Trophoblast cell (in vitro differentiated cells and primary cell): ENCODE measurements around the gene MOGAT2.

Experiments used
- DNase-seq, 2 donors: peaks; one replicate each; pipeline ENCODE4 v3.0.0-alpha.2; 2016
- H2AFZ ChIP-seq: 2 replicates; pipeline ENCODE4 v1.6.1; 2013; ENCODE audit warnings: low read length, moderate library complexity, mild to moderate bottlenecking; ENCODE audit not compliant: insufficient read depth, poor library complexity
- H2AK5ac ChIP-seq: 2 replicates; pipeline ENCODE4 v1.6.1; 2013; ENCODE audit warnings: mild to moderate bottlenecking, low read length
- H2BK120ac ChIP-seq: 2 replicates; pipeline ENCODE4 v1.6.1; 2013; ENCODE audit warnings: low read length, mild to moderate bottlenecking, moderate library complexity; ENCODE audit not compliant: insufficient read depth, poor library complexity
- H2BK12ac ChIP-seq: 2 replicates; pipeline ENCODE4 v1.6.1; 2013; ENCODE audit warnings: mild to moderate bottlenecking, low read length, moderate library complexity
- H2BK5ac ChIP-seq: 2 replicates; pipeline ENCODE4 v1.6.1; 2013; ENCODE audit warnings: low read length, low read depth, moderate library complexity, mild to moderate bottlenecking; ENCODE audit not compliant: poor library complexity
- H3K14ac ChIP-seq: 2 replicates; pipeline ENCODE4 v1.6.1; 2013; ENCODE audit warnings: mild to moderate bottlenecking, low read length
- H3K18ac ChIP-seq: 2 replicates; pipeline ENCODE4 v1.6.1; 2013; ENCODE audit warnings: mild to moderate bottlenecking, low read length
- H3K23ac ChIP-seq: 2 replicates; pipeline ENCODE4 v1.6.1; 2013; ENCODE audit warnings: low read length
- H3K27ac ChIP-seq: 2 replicates; pipeline ENCODE4 v1.5.1; 2013; ENCODE audit warnings: low read depth, mild to moderate bottlenecking, inconsistent platforms, low read length, moderate library complexity
- H3K27me3 ChIP-seq: 2 replicates; pipeline ENCODE4 v1.6.1; 2013; ENCODE audit warnings: inconsistent platforms, mild to moderate bottlenecking, low read length, moderate library complexity; ENCODE audit not compliant: insufficient read depth
- H3K36me3 ChIP-seq, 2 experiments: 1 replicate in 1 of 2; 2 replicates in 1 of 2; pipeline ENCODE4 v1.6.1; 2013; ENCODE audit warnings: low read length in 2 of 2, mild to moderate bottlenecking in 2 of 2, moderate library complexity in 1 of 2; ENCODE audit not compliant: insufficient read depth in 2 of 2, control insufficient read depth in 1 of 2
- H3K4ac ChIP-seq: 2 replicates; pipeline ENCODE4 v1.6.1; 2013; ENCODE audit warnings: low read depth, mild to moderate bottlenecking, low read length, moderate library complexity
- H3K4me1 ChIP-seq, 2 experiments: 1 replicate in 1 of 2; 2 replicates in 1 of 2; pipeline ENCODE4 v1.6.1; 2013; ENCODE audit warnings: low read length in 2 of 2, mild to moderate bottlenecking in 2 of 2, moderate library complexity in 1 of 2; ENCODE audit not compliant: insufficient read depth in 2 of 2, control insufficient read depth in 1 of 2
- H3K4me2 ChIP-seq: 2 replicates; pipeline ENCODE4 v1.6.1; 2013; ENCODE audit warnings: inconsistent platforms, mild to moderate bottlenecking, low read length, moderate library complexity
- H3K4me3 ChIP-seq: 2 replicates; pipeline ENCODE4 v1.5.1; 2013; ENCODE audit warnings: mild to moderate bottlenecking, low read depth, low read length, inconsistent platforms
- H3K79me1 ChIP-seq: one replicate; pipeline ENCODE4 v1.6.1; 2013; ENCODE audit warnings: low read length
- H3K79me2 ChIP-seq: 2 replicates; pipeline ENCODE4 v1.6.1; 2013; ENCODE audit warnings: low read length, mild to moderate bottlenecking; ENCODE audit not compliant: control insufficient read depth, insufficient read depth, poor library complexity
- H3K9ac ChIP-seq: 2 replicates; pipeline ENCODE4 v1.6.1; 2013; ENCODE audit warnings: mild to moderate bottlenecking, low read length
- H3K9me3 ChIP-seq: 2 replicates; pipeline ENCODE4 v1.6.1; 2013; ENCODE audit warnings: low read depth, mild to moderate bottlenecking, control low read depth, inconsistent platforms, low read length; ENCODE audit not compliant: insufficient read depth
- H4K12ac ChIP-seq: 2 replicates; pipeline ENCODE4 v1.6.1; 2013; ENCODE audit warnings: low read depth, mild to moderate bottlenecking, low read length, moderate library complexity
- H4K8ac ChIP-seq: 2 replicates; pipeline ENCODE4 v1.6.1; 2013; ENCODE audit warnings: low read depth, mild to moderate bottlenecking, low read length, moderate library complexity
- H4K91ac ChIP-seq: one replicate; pipeline ENCODE4 v1.6.1; 2013; ENCODE audit warnings: low read depth, mild to moderate bottlenecking, low read length, moderate library complexity
- WGBS: extraction: QIAGEN DNeasy Blood & Tissue Kit; methylation state at CpG from one replicate; pipeline ENCODE4 v1.1.7; 2013; ENCODE audit warnings: missing lambda C conversion rate; ENCODE audit not compliant: insufficient read length, insufficient coverage; ENCODE audit errors: extremely low coverage; 5-methylcytosine and 5-hydroxymethylcytosine counted together

The MOGAT2 gene

GRCh38 chr11:75760710-75761493, 43.3 kb downstream of the MOGAT2 start:
- H3K79me2 ChIP-seq, result no peaks in the 10 kb centered on the region
- no peaks in the 10 kb centered on the region for H3K36me3 ChIP-seq
- no peak overlapping the region for H4K8ac ChIP-seq
- H4K12ac ChIP-seq, result no peak overlapping the region
- no peak overlapping the region for H3K23ac ChIP-seq
- H3K4me3 ChIP-seq, result no peak overlapping the region
- no CpG with 5 or more reads among the region's 3 CpGs for WGBS
- no peak overlapping the region for H2BK12ac ChIP-seq
- H3K9ac ChIP-seq, result no peak overlapping the region
- no peak overlapping the region for H2AFZ ChIP-seq
- H2AK5ac ChIP-seq, result no peak overlapping the region
- H2BK5ac ChIP-seq, result no peak overlapping the region
- no peak for DNase-seq
- no peak overlapping the region for H3K27ac ChIP-seq
- no peaks in the 10 kb centered on the region for H3K27me3 ChIP-seq
- H4K91ac ChIP-seq, result no peak overlapping the region
- no peak overlapping the region for H3K4ac ChIP-seq
- H3K9me3 ChIP-seq, result peaks cover 1% of the 10 kb centered on the region
- no peaks in the 10 kb centered on the region for H3K4me1 ChIP-seq
- no peak overlapping the region for H3K18ac ChIP-seq
- H3K79me1 ChIP-seq, result no peaks in the 10 kb centered on the region
- H2BK120ac ChIP-seq, result no peak overlapping the region
- H3K4me2 ChIP-seq, result no peak overlapping the region
- H3K14ac ChIP-seq, result no peak overlapping the region

- no peak overlapping the region for H3K4me2 ChIP-seq
- H2AK5ac ChIP-seq, result no peak overlapping the region
- no peak for DNase-seq
- H4K12ac ChIP-seq, result no peak overlapping the region
- H3K36me3 ChIP-seq, result no peaks in the 10 kb centered on the region
- no peak overlapping the region for H3K23ac ChIP-seq
- no peaks in the 10 kb centered on the region for H3K27me3 ChIP-seq
- peaks cover 3% of the 10 kb centered on the region for H3K9me3 ChIP-seq
- no CpG with 5 or more reads among the region's 8 CpGs for WGBS
- H3K4me1 ChIP-seq, result no peaks in the 10 kb centered on the region
- H3K79me1 ChIP-seq, result no peaks in the 10 kb centered on the region
- no peak overlapping the region for H3K4me3 ChIP-seq
- H2BK12ac ChIP-seq, result no peak overlapping the region
- H3K14ac ChIP-seq, result no peak overlapping the region
- no peaks in the 10 kb centered on the region for H3K79me2 ChIP-seq
- no peak overlapping the region for H4K91ac ChIP-seq
- no peak overlapping the region for H3K9ac ChIP-seq
- H4K8ac ChIP-seq, result no peak overlapping the region
- H3K18ac ChIP-seq, result no peak overlapping the region
- no peak overlapping the region for H2BK120ac ChIP-seq
- no peak overlapping the region for H3K27ac ChIP-seq
- H3K4ac ChIP-seq, result no peak overlapping the region
- no peak overlapping the region for H2AFZ ChIP-seq
- H2BK5ac ChIP-seq, result no peak overlapping the region
These were observed 44.5 kb downstream of the MOGAT2 start for GRCh38 chr11:75762158-75762557.

GRCh38 chr11:75762885-75763284, 45.2 kb downstream of the MOGAT2 start:
- no CpG with 5 or more reads among the region's 2 CpGs for WGBS

GRCh38 chr11:75763846-75764245, 46.2 kb downstream of the MOGAT2 start:
- no peak overlapping the region for H2AFZ ChIP-seq
- H4K12ac ChIP-seq, result no peak overlapping the region
- DNase-seq, result no peak
- H3K4me1 ChIP-seq, result peaks cover 5 to 9% of the 10 kb centered on the region in 2 experiments
- peaks cover 2% of the 10 kb centered on the region for H3K79me1 ChIP-seq
- no peak overlapping the region for H2BK5ac ChIP-seq
- no peak overlapping the region for H3K18ac ChIP-seq
- H3K9me3 ChIP-seq, result peaks cover 10% of the 10 kb centered on the region
- no peak overlapping the region for H4K91ac ChIP-seq
- no peak overlapping the region for H3K4me3 ChIP-seq
- no peak overlapping the region for H2BK12ac ChIP-seq
- H3K9ac ChIP-seq, result no peak overlapping the region
- H3K27ac ChIP-seq, result no peak overlapping the region
- WGBS, result no CpG with 5 or more reads among the region's 3 CpGs
- H3K27me3 ChIP-seq, result peaks cover 10% of the 10 kb centered on the region
- H3K36me3 ChIP-seq, result no peaks in the 10 kb centered on the region
- no peak overlapping the region for H3K4me2 ChIP-seq
- no peak overlapping the region for H3K23ac ChIP-seq
- no peak overlapping the region for H2BK120ac ChIP-seq
- H4K8ac ChIP-seq, result no peak overlapping the region
- no peak overlapping the region for H3K14ac ChIP-seq
- H2AK5ac ChIP-seq, result no peak overlapping the region
- H3K79me2 ChIP-seq, result no peaks in the 10 kb centered on the region
- no peak overlapping the region for H3K4ac ChIP-seq

More at GRCh38 chr11:75762885-75763284, 45.2 kb downstream of the MOGAT2 start:
- no peak overlapping the region for H3K18ac ChIP-seq
- no peak overlapping the region for H3K4me2 ChIP-seq
- H2BK120ac ChIP-seq, result no peak overlapping the region
- H2BK12ac ChIP-seq, result no peak overlapping the region
- H3K14ac ChIP-seq, result no peak overlapping the region
- H2AFZ ChIP-seq, result no peak overlapping the region
- peak; percentile 18 to 25 for DNase-seq
- H4K8ac ChIP-seq, result no peak overlapping the region
- H3K27ac ChIP-seq, result no peak overlapping the region
- H3K79me2 ChIP-seq, result no peaks in the 10 kb centered on the region
- H4K12ac ChIP-seq, result no peak overlapping the region
- no peaks in the 10 kb centered on the region for H3K36me3 ChIP-seq
- no peak overlapping the region for H2AK5ac ChIP-seq
- no peak overlapping the region for H3K9ac ChIP-seq
- H3K4me1 ChIP-seq, result peaks cover 0 to under 1% of the 10 kb centered on the region in 2 experiments
- H3K4me3 ChIP-seq, result no peak overlapping the region
- H3K9me3 ChIP-seq, result peaks cover 3% of the 10 kb centered on the region
- H3K79me1 ChIP-seq, result no peaks in the 10 kb centered on the region
- H3K4ac ChIP-seq, result no peak overlapping the region
- peaks cover under 1% of the 10 kb centered on the region for H3K27me3 ChIP-seq
- no peak overlapping the region for H3K23ac ChIP-seq
- no peak overlapping the region for H2BK5ac ChIP-seq
- H4K91ac ChIP-seq, result no peak overlapping the region
